Progenitor cell of endocrine pancreas (in vitro differentiated cells): ENCODE results near the gene MOB3B. TPM values are rescaled to one million over a fixed set of nuclear protein-coding genes. Genes with fewer than 3 reads are reported as not detected.

Experiments used
- DNase-seq: peaks from one replicate; pipeline ENCODE4 v3.0.0; 2021; ENCODE audit warnings: low spot score; ENCODE audit not compliant: unreplicated experiment
- H3K27ac Mint-ChIP-seq: 2 replicates; pipeline ENCODE4 v1.8.0; 2021; ENCODE audit warnings: mild to moderate bottlenecking, moderate library complexity, mixed read lengths
- H3K27me3 Mint-ChIP-seq: 2 replicates; pipeline ENCODE4 v1.8.0; 2021; ENCODE audit warnings: mixed read lengths
- H3K36me3 Mint-ChIP-seq: 2 replicates; pipeline ENCODE4 v1.8.0; 2022; ENCODE audit warnings: mixed read lengths; ENCODE audit not compliant: insufficient read depth
- H3K4me1 Mint-ChIP-seq: 2 replicates; pipeline ENCODE4 v1.8.0; 2021; ENCODE audit warnings: low read depth, mixed read lengths
- H3K4me3 Mint-ChIP-seq: 2 replicates; pipeline ENCODE4 v1.8.0; 2021; ENCODE audit warnings: low read depth, mild to moderate bottlenecking, moderate library complexity, mixed read lengths
- H3K9me3 Mint-ChIP-seq: 2 replicates; pipeline ENCODE4 v1.8.0; 2021; ENCODE audit warnings: low read depth, mixed read lengths
- total RNA-seq: library from RNA; stranded (reverse); gene quantifications from 2 replicates; pipeline ENCODE4 v1.2.1, GENCODE V29; 2021
- TF ChIP-seq, protein P1 (sequence below): fragments of 200-600 bp; sonication (generic); IDR thresholded peaks from one replicate; pipeline ENCODE4 v1.5.0; 2021; ENCODE audit warnings: antibody characterized with exemption, mild to moderate bottlenecking; ENCODE audit not compliant: unreplicated experiment

Gene MOB3B
- total RNA-seq, 1 donor from 2014 or later: 15.4 TPM

- Mint-ChIP-seq H3K9me3 (no peaks in the 10 kb centered on the region), H3K27me3 (no peaks in the 10 kb centered on the region), H3K4me3 (no peak overlapping the region), H3K27ac (no peak overlapping the region), H3K4me1 (no peaks in the 10 kb centered on the region), H3K36me3 (peaks cover 23% of the 10 kb centered on the region)
- TF ChIP-seq, protein P1, sequence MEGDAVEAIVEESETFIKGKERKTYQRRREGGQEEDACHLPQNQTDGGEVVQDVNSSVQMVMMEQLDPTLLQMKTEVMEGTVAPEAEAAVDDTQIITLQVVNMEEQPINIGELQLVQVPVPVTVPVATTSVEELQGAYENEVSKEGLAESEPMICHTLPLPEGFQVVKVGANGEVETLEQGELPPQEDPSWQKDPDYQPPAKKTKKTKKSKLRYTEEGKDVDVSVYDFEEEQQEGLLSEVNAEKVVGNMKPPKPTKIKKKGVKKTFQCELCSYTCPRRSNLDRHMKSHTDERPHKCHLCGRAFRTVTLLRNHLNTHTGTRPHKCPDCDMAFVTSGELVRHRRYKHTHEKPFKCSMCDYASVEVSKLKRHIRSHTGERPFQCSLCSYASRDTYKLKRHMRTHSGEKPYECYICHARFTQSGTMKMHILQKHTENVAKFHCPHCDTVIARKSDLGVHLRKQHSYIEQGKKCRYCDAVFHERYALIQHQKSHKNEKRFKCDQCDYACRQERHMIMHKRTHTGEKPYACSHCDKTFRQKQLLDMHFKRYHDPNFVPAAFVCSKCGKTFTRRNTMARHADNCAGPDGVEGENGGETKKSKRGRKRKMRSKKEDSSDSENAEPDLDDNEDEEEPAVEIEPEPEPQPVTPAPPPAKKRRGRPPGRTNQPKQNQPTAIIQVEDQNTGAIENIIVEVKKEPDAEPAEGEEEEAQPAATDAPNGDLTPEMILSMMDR: no peak
- DNase-seq: no peak
Observed at GRCh38 chr9:27556470-27556869, 26.9 kb upstream of the MOB3B start.

DNA sequence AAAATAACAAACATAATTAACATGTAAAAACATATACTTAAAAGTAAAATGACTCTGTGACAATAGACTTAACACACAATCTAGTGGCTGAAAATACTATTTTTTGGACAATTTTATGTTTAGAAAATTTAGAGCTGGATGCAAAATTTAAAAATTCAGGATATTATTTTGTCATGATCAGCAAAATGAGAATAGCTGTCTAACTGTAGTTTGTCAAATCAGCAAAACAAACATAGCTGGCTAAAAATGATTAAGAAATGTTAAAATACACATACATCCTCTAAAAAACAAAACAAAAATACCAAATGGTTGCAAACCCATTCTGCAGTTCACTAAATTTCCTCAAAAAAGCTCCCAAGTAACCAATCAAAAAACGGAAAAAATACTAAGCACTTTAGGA lies 25.1 kb upstream of the MOB3B start:
- no peak overlapping the region for H3K27ac Mint-ChIP-seq
- no peak overlapping the region for H3K4me3 Mint-ChIP-seq
- TF ChIP-seq, protein P1: no peak
- no peaks in the 10 kb centered on the region for H3K27me3 Mint-ChIP-seq
- H3K9me3 Mint-ChIP-seq: no peaks in the 10 kb centered on the region
- no peak for DNase-seq
- no peaks in the 10 kb centered on the region for H3K4me1 Mint-ChIP-seq
- peaks cover 23% of the 10 kb centered on the region for H3K36me3 Mint-ChIP-seq

- TF ChIP-seq, protein P1: no peak
- no peaks in the 10 kb centered on the region for H3K4me1 Mint-ChIP-seq
- no peaks in the 10 kb centered on the region for H3K9me3 Mint-ChIP-seq
- H3K4me3 Mint-ChIP-seq: no peak overlapping the region
- no peak for DNase-seq
- H3K27me3 Mint-ChIP-seq: no peaks in the 10 kb centered on the region
- no peak overlapping the region for H3K27ac Mint-ChIP-seq
- peaks cover 22% of the 10 kb centered on the region for H3K36me3 Mint-ChIP-seq
Observed at GRCh38 chr9:27549196-27549755, 19.7 kb upstream of the MOB3B start.

DNA sequence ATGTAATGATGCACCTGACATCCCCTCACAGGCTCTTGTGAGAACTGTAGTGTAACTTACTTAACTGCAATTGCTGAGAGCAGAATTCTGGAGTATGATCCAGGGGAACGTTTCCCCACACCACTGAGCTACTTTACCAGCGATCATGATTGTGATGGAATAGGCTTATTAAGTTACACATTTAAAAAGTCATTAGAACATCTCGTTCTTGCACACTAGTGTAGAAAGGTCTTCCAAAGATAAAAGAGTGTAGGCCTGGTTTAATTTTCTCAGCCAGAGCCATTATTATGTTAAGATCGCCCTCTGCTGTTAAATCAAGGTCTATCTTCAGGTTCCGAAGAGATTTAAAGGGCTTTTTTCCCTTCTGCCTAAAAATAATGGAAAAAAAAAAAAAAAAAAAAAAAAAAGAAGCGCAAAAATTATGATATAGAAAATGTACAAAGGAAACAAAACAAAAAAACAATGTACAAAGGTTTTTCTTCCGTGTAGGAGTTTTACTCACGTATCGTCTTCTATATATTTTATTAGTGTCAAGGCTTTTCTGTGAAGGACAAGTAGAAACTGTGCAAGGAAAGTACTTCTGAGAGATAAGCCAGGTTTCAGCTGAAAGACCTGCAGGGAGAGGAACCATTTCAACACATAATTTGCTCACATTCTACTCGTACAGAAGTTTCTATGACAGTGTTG lies 18.6 kb upstream of the MOB3B start:
- H3K4me1 Mint-ChIP-seq: no peaks in the 10 kb centered on the region
- TF ChIP-seq, protein P1: peak; percentile 66
- no peak overlapping the region for H3K4me3 Mint-ChIP-seq
- H3K27me3 Mint-ChIP-seq: no peaks in the 10 kb centered on the region
- no peak overlapping the region for H3K27ac Mint-ChIP-seq
- peaks cover 13% of the 10 kb centered on the region for H3K36me3 Mint-ChIP-seq
- H3K9me3 Mint-ChIP-seq: no peaks in the 10 kb centered on the region
- no peak for DNase-seq

DNA sequence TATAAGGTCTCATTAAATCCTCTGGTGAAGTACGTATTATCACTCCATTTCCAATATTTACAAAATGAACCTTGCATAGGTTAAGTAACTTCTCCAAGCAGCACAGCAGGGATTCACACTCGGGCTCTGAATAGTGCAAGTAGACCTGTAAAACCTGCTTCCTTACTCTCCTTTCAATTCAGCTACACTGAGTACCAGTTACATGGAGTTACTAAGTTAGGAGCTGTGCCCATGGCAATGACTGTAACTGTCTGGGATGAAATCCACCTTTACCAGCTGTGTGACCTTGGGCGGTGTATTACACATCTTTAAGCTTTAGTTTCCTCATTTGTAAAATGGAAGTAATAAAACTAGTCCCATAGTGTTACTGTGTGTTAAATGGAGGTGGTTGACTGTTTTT lies 15.9 kb upstream of the MOB3B start:
- Mint-ChIP-seq H3K36me3 (peaks cover 8% of the 10 kb centered on the region), H3K9me3 (no peaks in the 10 kb centered on the region), H3K27ac (no peak overlapping the region), H3K4me1 (no peaks in the 10 kb centered on the region), H3K4me3 (no peak overlapping the region), H3K27me3 (no peaks in the 10 kb centered on the region)
- TF ChIP-seq, protein P1: no peak
- DNase-seq: no peak
